Endothelial cell of hepatic sinusoid (primary cell): Measurements from ENCODE around the gene IFT80.

Experiments used
- in situ Hi-C: cut with HindIII; loops from 2 replicates; pipeline ENCODE4 v1.10.0; 2017; ENCODE audit warnings: low sequenced_read_pairs

The IFT80 gene

GRCh38 chr3:160399125-160400029 is at the start of gene IFT80, which contains the start of gene SMC4:
Gene IFT80 (minus strand): TSS chr3:160399225. CDS start chr3:160384600, 14,625 bp downstream.
Gene SMC4 (plus strand): TSS chr3:160399650. CDS start chr3:160400827, 1,177 bp downstream.
- in situ Hi-C loops, result no loop called here

GRCh38 chr3:160447544-160447943 is 48.5 kb upstream of the IFT80 start:
- in situ Hi-C loops, result no loop called here

- in situ Hi-C loops, result no loop called here
Observed at GRCh38 chr3:160446522-160447056, 47.6 kb upstream of the IFT80 start.

- in situ Hi-C loops, result no loop called here
Observed at GRCh38 chr3:160445854-160446253, 46.8 kb upstream of the IFT80 start.

GRCh38 chr3:160444411-160444810 is 45.4 kb upstream of the IFT80 start:
- in situ Hi-C loops, result no loop called here

- in situ Hi-C loops, result no loop called here
Observed at GRCh38 chr3:160440687-160441086, 41.7 kb upstream of the IFT80 start.

GRCh38 chr3:160437083-160437455 is 38.0 kb upstream of the IFT80 start:
- in situ Hi-C loops, result no loop called here

- in situ Hi-C loops, result no loop called here
Observed at GRCh38 chr3:160435747-160436146, 36.7 kb upstream of the IFT80 start.

- in situ Hi-C loops, result no loop called here
Observed at GRCh38 chr3:160435095-160435494, 36.1 kb upstream of the IFT80 start.

- in situ Hi-C loops, result no loop called here
Observed at GRCh38 chr3:160434071-160434470, 35.0 kb upstream of the IFT80 start.

- in situ Hi-C loops, result no loop called here
Observed at GRCh38 chr3:160427832-160428424, 28.9 kb upstream of the IFT80 start.

- in situ Hi-C loops, result no loop called here
Observed at GRCh38 chr3:160417311-160417710, 18.3 kb upstream of the IFT80 start.

GRCh38 chr3:160413613-160414248 is 14.7 kb upstream of the IFT80 start:
- in situ Hi-C loops, result no loop called here

GRCh38 chr3:160412477-160412876 is 13.5 kb upstream of the IFT80 start:
- in situ Hi-C loops, result no loop called here

- in situ Hi-C loops, result no loop called here
Observed at GRCh38 chr3:160409812-160410610, 11.0 kb upstream of the IFT80 start.

GRCh38 chr3:160403796-160404470 is 4.9 kb upstream of the IFT80 start:
- in situ Hi-C loops, result no loop called here

- in situ Hi-C loops, result no loop called here
Observed at GRCh38 chr3:160403028-160403545, 4.1 kb upstream of the IFT80 start.

- in situ Hi-C loops, result no loop called here
Observed at GRCh38 chr3:160402221-160403027, 3.4 kb upstream of the IFT80 start.
